HT-29 (cell line): ENCODE results near the gene SRSF7. TPM values are rescaled to one million over a fixed set of nuclear protein-coding genes. Genes with fewer than 3 reads are reported as not detected.
"Not testable (repeated sequence)": the region's sequence is repeated elsewhere in the genome, so short reads cannot be mapped to it uniquely, and the experiment has no call there.

Source experiments
- DNase-seq: peaks from one replicate; pipeline ENCODE4 v3.0.0-alpha.2; 2015; ENCODE audit warnings: low spot score
- total RNA-seq: library from RNA; depleted of rRNA; stranded (reverse); fragments of >200 nt; shearing (Covaris generic); gene quantifications from 2 replicates; pipeline ENCODE4 v1.2.3, GENCODE V29; 2014

SRSF7 gene
- total RNA-seq, 1 experiment from 2014 or later, result 124 TPM

- DNase-seq, result no peak
These were observed 17.7 kb downstream of the SRSF7 start for GRCh38 chr2:38733300-38733971.

DNA sequence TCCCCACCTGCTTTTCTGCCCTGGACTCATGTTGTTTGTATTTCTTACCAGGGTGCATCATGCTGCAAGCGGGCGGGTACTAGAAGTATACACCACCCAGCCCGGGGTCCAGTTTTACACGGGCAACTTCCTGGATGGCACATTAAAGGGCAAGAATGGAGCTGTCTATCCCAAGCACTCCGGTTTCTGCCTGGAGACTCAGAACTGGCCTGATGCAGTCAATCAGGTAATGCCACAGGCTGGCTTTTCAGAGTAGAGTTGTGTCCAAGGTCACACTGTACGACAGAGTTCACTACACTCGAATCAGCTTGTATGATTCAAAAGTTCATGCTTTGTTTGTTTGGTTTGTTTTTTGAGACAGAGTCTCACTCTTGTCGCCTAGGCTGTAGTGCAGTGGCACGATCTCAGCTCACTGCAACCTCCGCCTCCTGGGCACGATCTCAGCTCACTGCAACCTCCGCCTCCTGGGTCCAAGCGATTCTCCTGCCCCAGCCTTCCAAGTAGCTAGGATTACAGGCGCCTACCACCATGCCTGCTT lies 19.4 kb downstream of the SRSF7 start:
- no peak for DNase-seq

- DNase-seq, result no peak
These were observed 20.1 kb downstream of the SRSF7 start for GRCh38 chr2:38731090-38731489.

DNA sequence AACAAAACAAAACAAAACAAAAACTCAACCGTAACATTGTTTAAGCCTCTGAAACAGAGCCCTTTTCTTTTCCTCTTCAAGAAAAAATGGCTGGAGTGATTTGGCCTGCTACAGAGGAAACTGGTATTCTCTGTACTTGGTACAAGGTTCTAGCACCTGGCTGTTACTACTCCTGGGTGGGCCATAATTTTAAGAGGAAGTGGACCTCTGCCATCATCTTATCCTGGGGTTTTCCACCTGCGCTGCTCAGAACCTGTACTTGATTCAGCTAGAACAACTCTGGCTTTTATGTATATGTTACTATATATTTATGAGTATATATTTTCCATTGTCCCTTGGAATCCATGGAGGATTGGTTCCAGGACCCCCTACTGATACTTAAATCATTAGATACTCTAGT lies 22.5 kb downstream of the SRSF7 start:
- DNase-seq, result no peak

- DNase-seq, result no peak
These were observed 23.5 kb downstream of the SRSF7 start for GRCh38 chr2:38727661-38728060.

GRCh38 chr2:38723173-38723572 lies 28.0 kb downstream of the SRSF7 start:
- no peak for DNase-seq

DNA sequence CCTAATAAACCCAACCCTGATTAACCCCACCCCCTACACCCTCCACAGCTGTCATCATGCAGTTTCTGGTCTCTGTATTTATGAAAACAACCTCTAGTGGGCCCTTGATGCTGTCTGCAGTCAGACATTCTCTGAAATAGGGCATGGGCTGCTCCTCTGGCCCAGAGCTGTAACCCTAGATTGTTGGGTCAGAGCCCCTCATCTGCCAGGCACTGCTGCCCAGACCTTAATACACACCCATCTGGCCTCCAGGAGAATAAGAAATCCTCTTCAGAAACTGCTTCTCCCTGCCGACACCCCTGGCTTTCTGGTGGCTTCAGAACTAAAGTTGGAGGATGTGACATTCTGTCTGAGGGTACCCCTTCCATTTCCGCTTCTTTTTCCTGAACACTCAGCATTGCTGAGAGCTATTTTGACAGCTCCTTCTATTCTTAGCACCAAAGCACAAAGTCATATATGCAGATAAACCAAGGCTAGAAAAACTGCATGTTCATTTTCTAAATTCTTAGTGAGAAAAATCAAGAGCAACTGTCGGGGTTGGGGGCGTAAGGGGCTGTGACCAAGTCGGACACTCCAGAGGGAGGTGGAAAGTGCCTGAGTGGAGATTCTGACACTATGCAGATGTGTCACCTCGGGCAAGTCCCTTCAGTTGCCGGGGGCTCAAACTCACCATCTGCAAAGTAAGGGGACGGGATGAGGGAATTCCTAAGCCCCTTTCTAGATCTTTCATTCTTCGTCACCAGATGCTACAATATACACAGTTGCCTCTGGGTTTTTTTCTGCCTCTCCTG lies 28.7 kb downstream of the SRSF7 start:
- no peak for DNase-seq

GRCh38 chr2:38720613-38721241 lies 30.4 kb downstream of the SRSF7 start:
- no peak for DNase-seq

- no peak for DNase-seq
These were observed 31.5 kb downstream of the SRSF7 start for GRCh38 chr2:38719706-38720105.

DNA sequence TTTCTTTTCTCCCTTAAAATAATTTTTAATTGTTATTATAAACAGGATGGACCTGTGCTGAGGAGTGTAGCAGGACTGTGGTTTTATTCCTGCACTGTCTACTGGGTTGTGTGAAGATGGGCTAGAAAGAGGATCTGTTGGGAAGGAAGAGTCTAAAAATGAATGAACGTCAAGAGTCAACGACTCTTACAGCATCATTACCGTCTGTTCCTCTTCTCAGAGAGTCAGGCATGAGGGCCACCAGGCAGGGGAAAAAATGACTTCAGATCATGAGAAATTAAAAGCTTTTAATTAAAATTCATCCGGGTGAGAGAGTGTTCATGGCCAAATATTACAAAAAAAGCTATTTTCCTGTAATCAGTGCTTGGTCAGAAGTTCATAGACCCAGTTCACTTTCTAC lies 32.6 kb downstream of the SRSF7 start:
- no peak for DNase-seq

GRCh38 chr2:38716185-38716584 lies 35.0 kb downstream of the SRSF7 start:
- no peak for DNase-seq

- DNase-seq, result not testable (repeated sequence)
These were observed 36.2 kb downstream of the SRSF7 start for GRCh38 chr2:38714941-38715340.

GRCh38 chr2:38713338-38713737 lies 37.8 kb downstream of the SRSF7 start:
- no peak for DNase-seq

GRCh38 chr2:38712871-38713270 lies 38.3 kb downstream of the SRSF7 start:
- DNase-seq, result no peak

- no peak for DNase-seq
These were observed 38.7 kb downstream of the SRSF7 start for GRCh38 chr2:38712413-38712812.

DNA sequence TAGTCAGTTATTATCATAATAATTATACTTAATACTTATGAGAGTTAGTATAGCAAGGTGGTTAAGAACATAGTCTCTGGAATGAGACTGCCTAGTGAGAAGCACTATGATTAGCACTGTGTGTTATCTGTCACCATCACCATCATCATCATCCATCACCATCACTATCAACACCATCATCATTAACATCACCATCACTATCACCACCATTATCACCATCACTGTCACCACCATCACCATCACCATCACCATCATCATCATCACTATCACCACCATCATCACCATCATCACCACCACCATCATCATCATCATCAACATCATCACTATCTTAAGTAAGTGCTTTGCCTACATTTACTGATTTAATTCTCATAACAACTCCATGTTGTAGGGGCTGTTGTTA lies 39.6 kb downstream of the SRSF7 start:
- no peak for DNase-seq

DNA sequence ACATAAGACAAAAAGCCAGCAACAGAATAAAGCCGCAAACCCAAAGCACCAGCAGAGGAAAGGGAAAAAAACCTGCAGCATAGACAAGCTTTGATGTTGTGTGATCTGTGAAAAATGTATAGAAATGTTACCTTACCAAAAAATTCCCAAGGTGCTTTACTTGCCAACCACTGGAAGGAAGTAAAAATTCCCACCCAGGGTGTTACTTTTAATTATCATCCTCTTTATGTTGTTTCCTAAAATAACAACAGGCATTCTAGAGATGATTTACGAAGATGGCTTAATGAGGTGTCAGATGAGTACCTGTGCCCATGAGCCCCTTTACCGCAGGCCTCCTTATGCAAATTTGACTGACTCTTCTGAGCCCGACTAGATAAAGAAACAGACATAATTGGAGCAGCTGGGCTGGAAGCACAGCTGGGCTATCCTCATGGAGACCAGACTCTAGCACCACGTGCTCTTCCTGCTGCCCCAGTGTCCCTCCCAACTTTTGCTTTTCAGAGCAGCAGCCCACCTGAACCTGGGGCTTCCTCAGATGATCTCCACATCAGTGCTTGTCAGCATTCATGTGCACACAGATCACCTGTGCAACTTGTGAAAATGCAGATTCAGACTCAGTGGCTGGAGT lies 41.5 kb downstream of the SRSF7 start:
- DNase-seq, result no peak

DNA sequence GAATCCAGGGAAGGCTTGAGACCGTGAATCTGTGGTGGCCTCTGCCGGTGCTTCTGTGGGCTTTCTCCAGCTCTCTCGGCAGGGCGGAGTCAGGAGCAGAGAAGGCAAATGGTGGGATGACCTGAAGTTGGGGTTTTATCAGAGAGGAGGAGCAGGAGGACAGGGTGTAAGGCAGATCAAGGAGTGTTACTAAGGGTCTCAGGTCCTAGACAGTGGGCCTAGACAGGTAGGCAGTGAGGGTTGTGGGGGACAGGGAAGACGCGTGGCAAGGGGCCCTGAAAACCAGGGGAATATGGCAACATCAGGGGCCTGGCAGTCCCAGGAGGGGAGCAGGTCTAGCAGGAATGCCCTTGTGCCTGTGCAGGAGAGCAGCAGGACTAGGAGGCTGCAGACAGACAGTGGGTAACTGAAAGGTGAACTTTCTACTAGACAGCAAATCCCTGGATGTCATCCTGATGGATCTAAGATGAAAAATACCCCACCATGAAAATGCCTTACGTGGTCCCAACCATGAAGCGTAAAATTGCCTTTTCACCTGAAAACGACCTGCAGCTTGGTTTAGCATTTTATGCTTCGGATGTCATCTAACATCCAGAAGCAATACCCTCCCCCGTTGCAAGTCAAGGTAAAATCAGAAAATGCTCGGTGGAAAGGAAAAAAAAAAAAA lies 42.1 kb downstream of the SRSF7 start:
- DNase-seq, result no peak

DNA sequence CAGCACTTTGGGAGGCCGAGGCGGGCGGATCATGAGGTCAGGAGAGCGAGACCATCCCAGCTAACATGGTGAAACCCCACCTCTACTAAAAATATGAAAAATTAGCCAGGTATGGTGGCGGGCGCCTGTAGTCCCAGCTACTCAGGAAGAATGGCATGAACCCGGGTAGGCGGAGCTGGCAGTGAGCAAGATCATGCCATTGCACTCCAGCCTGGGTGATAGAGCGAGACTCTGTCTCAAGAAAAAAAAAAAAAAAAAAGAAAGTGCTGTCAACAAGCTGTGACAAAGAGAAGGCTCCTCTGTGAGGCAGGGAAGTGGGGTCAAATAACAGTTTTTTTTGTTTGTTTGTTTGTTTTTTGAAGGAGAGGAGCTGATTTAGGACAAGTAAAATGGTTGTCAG lies 42.7 kb downstream of the SRSF7 start:
- not testable (repeated sequence) for DNase-seq

DNA sequence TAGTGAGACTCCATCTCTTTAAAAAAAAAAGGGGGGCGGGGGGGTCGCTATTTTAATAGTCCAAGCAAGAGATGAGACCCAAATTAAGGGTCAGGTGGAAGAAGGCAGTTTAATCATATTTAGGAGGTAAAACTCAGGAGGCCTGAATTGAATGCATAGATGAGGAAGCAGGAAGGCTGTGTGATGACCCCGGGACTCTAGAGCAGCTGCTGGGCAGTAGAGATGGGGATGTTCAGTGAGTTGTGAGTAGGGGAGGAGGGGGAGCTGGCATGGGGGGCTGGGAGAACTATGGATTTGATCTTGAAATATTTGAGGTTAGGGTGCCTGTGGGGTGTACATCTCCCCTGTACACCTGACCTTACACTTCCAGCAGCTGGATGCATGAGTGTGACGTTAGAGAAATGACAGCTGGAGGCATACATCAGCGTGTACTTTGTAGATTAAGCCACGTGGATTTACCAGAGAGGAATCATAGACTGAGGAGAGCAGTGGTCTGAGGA lies 44.3 kb downstream of the SRSF7 start:
- DNase-seq, result no peak

GRCh38 chr2:38704664-38705063 lies 46.5 kb downstream of the SRSF7 start:
- DNase-seq, result no peak
